HCT116 (cell line): ENCODE data around the gene FAT1. TPM values are rescaled to one million over a fixed set of nuclear protein-coding genes. Genes with fewer than 3 reads are reported as not detected.

Source experiments
- ATAC-seq: fragments of 200-7000 bp; cut with Tn5 transposase; 2 replicates; pipeline ENCODE4 v1.9.1; 2020; ENCODE audit warnings: mild to moderate bottlenecking, moderate library complexity
- BruUV-seq: library from RNA; stranded (reverse); fragments of 400-500 nt; replicated peaks from 2 replicates; lab custom pipeline; 2021; lab: Mats Ljungman, UMichigan
- CTCF ChIA-PET: fragments of 300-600 bp; sonication (Branson Sonifier 250); formaldehyde crosslinking; loops from one replicate; lab custom pipeline; 2021; ENCODE audit warnings: antibody characterized with exemption; lab: Charles Lee
- POLR2A ChIA-PET: fragments of 300-600, 350-600 bp; sonication (Branson Sonifier 250); formaldehyde crosslinking; loops from one replicate; lab custom pipeline; 2021; ENCODE audit warnings: antibody characterized with exemption; lab: Charles Lee
- RAD21 ChIA-PET, 2 experiments: fragments of 300-600 bp; sonication (Branson Sonifier 250); formaldehyde crosslinking; loops; one replicate each; lab custom pipeline; 2023; ENCODE audit warnings: low total read pairs in 2 of 2; ENCODE audit not compliant: uncharacterized antibody in 2 of 2, unreplicated experiment in 2 of 2, low non-redundant PET in 1 of 2; lab: Charles Lee
- DNase-seq: peaks from one replicate; pipeline ENCODE4 v3.0.0-alpha.2; 2010; ENCODE audit warnings: low read depth, low spot score
- H2AFZ ChIP-seq: fragments of 200-600 bp; shearing (Covaris generic), sonication (generic); 2 replicates; pipeline ENCODE4 v1.6.1; 2017; ENCODE audit warnings: low read depth, mixed run types, mixed read lengths, antibody characterized with exemption, low read length; ENCODE audit not compliant: poor library complexity, severe bottlenecking
- H3K27ac ChIP-seq: 2 replicates; pipeline ENCODE4 v1.5.1; 2012; ENCODE audit warnings: low read depth, low read length
- H3K27me3 ChIP-seq: fragments of 200-600 bp; sonication (generic); 2 replicates; pipeline ENCODE4 v1.6.1; 2016; ENCODE audit warnings: mixed run types, low read length, mixed read lengths; ENCODE audit not compliant: insufficient read depth
- H3K36me3 ChIP-seq, 2 experiments: fragments of 200-500 bp in 1 of 2; fragments of 200-600 bp in 1 of 2; sonication (Bioruptor generic) in 1 of 2; sonication (generic) in 1 of 2; 2 replicates each; pipeline versions ENCODE4 v1.5.1 to v1.6.1; 2014 to 2016; ENCODE audit warnings: low read length in 2 of 2, inconsistent platforms in 1 of 2, mixed read lengths in 1 of 2, mixed run types in 1 of 2; ENCODE audit not compliant: insufficient read depth in 2 of 2, control insufficient read depth in 1 of 2
- H3K4me1 ChIP-seq, 2 experiments: fragments of 200-600 bp in 1 of 2; sonication (generic) in 1 of 2; 2 replicates each; pipeline versions ENCODE4 v1.5.1 to v1.6.1; 2012 to 2017; ENCODE audit warnings: low read length in 2 of 2, inconsistent platforms in 1 of 2, mild to moderate bottlenecking in 1 of 2, mixed read lengths in 1 of 2, mixed run types in 1 of 2, moderate library complexity in 1 of 2; ENCODE audit not compliant: insufficient read depth in 2 of 2, control insufficient read depth in 1 of 2
- H3K4me2 ChIP-seq: fragments of 200-600 bp; sonication (generic); 2 replicates; pipeline ENCODE4 v1.6.1; 2017; ENCODE audit warnings: mixed run types, low read length, mixed read lengths
- H3K4me3 ChIP-seq, 2 experiments: fragments of 200-600 bp in 1 of 2; sonication (generic) in 1 of 2; replicated peaks in 1 of 2; 2 replicates each; pipeline ENCODE4 v1.5.1; 2011 to 2016; ENCODE audit warnings: low read length in 2 of 2, control low read depth in 1 of 2, low read depth in 1 of 2, mild to moderate bottlenecking in 1 of 2, mixed read lengths in 1 of 2, mixed run types in 1 of 2
- H3K79me2 ChIP-seq: fragments of 200-600 bp; sonication (generic); 2 replicates; pipeline ENCODE4 v1.6.1; 2017; ENCODE audit warnings: mild to moderate bottlenecking, mixed run types, low read length, moderate library complexity, mixed read lengths; ENCODE audit not compliant: insufficient read depth
- H3K9ac ChIP-seq: fragments of 200-600 bp; sonication (generic); 2 replicates; pipeline ENCODE4 v1.6.1; 2016; ENCODE audit warnings: low read length, mixed read lengths
- H3K9me2 ChIP-seq: fragments of 200-600 bp; sonication (generic), shearing (Covaris generic); 2 replicates; pipeline ENCODE4 v1.6.1; 2017; ENCODE audit warnings: mixed run types, mild to moderate bottlenecking, moderate library complexity; ENCODE audit not compliant: insufficient read depth
- H3K9me3 ChIP-seq, 2 experiments: fragments of 200-500 bp in 1 of 2; fragments of 200-600 bp in 1 of 2; sonication (Bioruptor generic) in 1 of 2; sonication (generic) in 1 of 2; 2 replicates each; pipeline ENCODE4 v1.6.1; 2014 to 2017; ENCODE audit warnings: low read length in 2 of 2, mixed read lengths in 2 of 2, inconsistent platforms in 1 of 2, low read depth in 1 of 2, mild to moderate bottlenecking in 1 of 2, mixed run types in 1 of 2, moderate library complexity in 1 of 2; ENCODE audit not compliant: control insufficient read depth in 1 of 2, insufficient read depth in 1 of 2
- H4K20me1 ChIP-seq: fragments of 200-600 bp; sonication (generic), shearing (Covaris generic); 2 replicates; pipeline ENCODE4 v1.6.1; 2017; ENCODE audit warnings: mixed run types, mild to moderate bottlenecking, moderate library complexity; ENCODE audit not compliant: insufficient read depth
- ATF3 ChIP-seq: IDR thresholded peaks from 2 replicates; pipeline ENCODE4 v1.6.1; 2012
- CTCF ChIP-seq, 3 experiments: fragments of 200-600 bp in 1 of 3; sonication (generic) in 1 of 3; IDR thresholded peaks in 2 of 3; conservative IDR thresholded peaks in 1 of 3; 2 replicates each; pipeline ENCODE4 v1.5.1; 2012 to 2017; ENCODE audit warnings: low read depth in 2 of 3, low read length in 2 of 3, antibody characterized with exemption in 1 of 3, borderline replicate concordance in 1 of 3, control low read depth in 1 of 3, mild to moderate bottlenecking in 1 of 3, mixed read lengths in 1 of 3, mixed run types in 1 of 3, moderate library complexity in 1 of 3; ENCODE audit not compliant: insufficient read depth in 1 of 3
- ELF1 ChIP-seq: IDR thresholded peaks from 2 replicates; pipeline ENCODE4 v1.6.1; 2012; ENCODE audit warnings: low read depth, borderline replicate concordance
- FOSL1 ChIP-seq: IDR thresholded peaks from 2 replicates; pipeline ENCODE4 v1.6.1; 2012; ENCODE audit warnings: low read depth
- MAX ChIP-seq: IDR thresholded peaks from 2 replicates; pipeline ENCODE4 v1.6.1; 2012
- POLR2AphosphoS5 ChIP-seq: IDR thresholded peaks from 2 replicates; pipeline ENCODE4 v1.6.1; 2011; ENCODE audit warnings: mild to moderate bottlenecking, low read depth, low read length, moderate library complexity
- RAD21 ChIP-seq: IDR thresholded peaks from 2 replicates; pipeline ENCODE4 v1.6.1; 2012; ENCODE audit warnings: low read depth, mild to moderate bottlenecking
- SRF ChIP-seq: IDR thresholded peaks from 2 replicates; pipeline ENCODE4 v1.6.1; 2012; ENCODE audit warnings: low read depth
- TCF7L2 ChIP-seq: IDR thresholded peaks from 2 replicates; pipeline ENCODE4 v1.7.0; 2011; ENCODE audit warnings: borderline replicate concordance, inconsistent platforms; ENCODE audit not compliant: insufficient read depth, insufficient read length; ENCODE audit errors: extremely low read depth
- YY1 ChIP-seq: IDR thresholded peaks from 2 replicates; pipeline ENCODE4 v1.6.1; 2011; ENCODE audit warnings: low read length, low read depth, moderate library complexity, mild to moderate bottlenecking; ENCODE audit not compliant: insufficient replicate concordance; ENCODE audit errors: extremely low read depth
- ZNF274 ChIP-seq: fragments of 200-500 bp; sonication (Bioruptor generic); IDR thresholded peaks from 2 replicates; pipeline ENCODE4 v1.6.1; 2014; ENCODE audit warnings: mild to moderate bottlenecking, low read depth, low read length, inconsistent platforms
- intact Hi-C: fragments of 100-400 bp; cut with micrococcal nuclease; formaldehyde crosslinking; loops from 2 replicates; pipeline ENCODE4 v1.10.0; 2022
- total RNA-seq: library from RNA; stranded (reverse); gene quantifications from one replicate; pipeline ENCODE4 v1.2.1, GENCODE V29; 2021; ENCODE audit not compliant: unreplicated experiment

FAT1 gene
- total RNA-seq, 1 experiment from 2014 or later: 676 TPM

GRCh38 chr4:186581421-186581820 lies 142.2 kb downstream of the FAT1 start:
- H3K4me1 ChIP-seq: no peaks in the 10 kb centered on the region
- no peaks in the 10 kb centered on the region for H3K27me3 ChIP-seq
- DNase-seq (no peak), ATAC-seq (no peak)
- no peak overlapping the region for H3K27ac ChIP-seq
- intact Hi-C loops: no loop called here
- H3K79me2 ChIP-seq: peaks cover 71% of the 10 kb centered on the region
- BruUV-seq: no TSS peak
- H3K9me2 ChIP-seq: no peaks in the 10 kb centered on the region
- POLR2A ChIA-PET: no interaction called here
- peaks cover 38 to 48% of the 10 kb centered on the region in 2 experiments for H3K36me3 ChIP-seq
- no peak overlapping the region for H2AFZ ChIP-seq
- no peak overlapping the region for H3K4me3 ChIP-seq
- no peak overlapping the region for H3K4me2 ChIP-seq
- peaks cover 36% of the 10 kb centered on the region for H4K20me1 ChIP-seq
- CTCF ChIA-PET: no interaction called here
- RAD21 ChIA-PET: no interaction called here
- no peak for TF ChIP-seq ELF1
- no peak for TF ChIP-seq POLR2AphosphoS5
- no peak for TF ChIP-seq CTCF (IDR thresholded peaks at IDR 0.05 in 2 of 3, conservative IDR thresholded peaks at IDR 0.05 in 1 of 3; ENCODE audit: borderline replicate concordance in 1 of 3, insufficient read depth in 1 of 3, low read depth in 2 of 3, low read length in 2 of 3)
- TF ChIP-seq TCF7L2: no peak
- no peak for TF ChIP-seq ZNF274
- no peak for TF ChIP-seq RAD21
- no peak for TF ChIP-seq YY1
- no peak for TF ChIP-seq MAX
- TF ChIP-seq FOSL1: no peak
- TF ChIP-seq ATF3: no peak
- no peak for TF ChIP-seq SRF
- TF ChIP-seq, all 23 proteins: peak for 0
- Histone ChIP-seq H3K9ac (no peak overlapping the region), H3K9me3 (no peaks in the 10 kb centered on the region)
